DOHH2 (cell line): Measurements from ENCODE around the gene CHORDC1.

Experiments
- H3F3A ChIP-seq: fragments of 200-600 bp; sonication (generic), shearing (Covaris generic); 2 replicates; pipeline ENCODE4 v1.6.0; 2016; ENCODE audit warnings: antibody characterized with exemption, mild to moderate bottlenecking; ENCODE audit not compliant: control insufficient read depth, insufficient read depth
- H3K27ac ChIP-seq: fragments of 200-600 bp; sonication (generic); 2 replicates; pipeline ENCODE4 v1.5.1; 2014; ENCODE audit warnings: low read depth, mild to moderate bottlenecking, low read length, moderate library complexity
- H3K27me3 ChIP-seq: fragments of 200-600 bp; sonication (generic); 2 replicates; pipeline ENCODE4 v1.6.1; 2014; ENCODE audit warnings: mild to moderate bottlenecking, low read length, mixed read lengths; ENCODE audit not compliant: control insufficient read depth
- H3K36me3 ChIP-seq: fragments of 200-600 bp; sonication (generic); 2 replicates; pipeline ENCODE4 v1.6.1; 2014; ENCODE audit warnings: mild to moderate bottlenecking, low read length, moderate library complexity, mixed read lengths; ENCODE audit not compliant: control insufficient read depth
- H3K4me1 ChIP-seq: fragments of 200-600 bp; sonication (generic); 2 replicates; pipeline ENCODE4 v1.6.1; 2014; ENCODE audit warnings: mild to moderate bottlenecking, low read length, mixed read lengths; ENCODE audit not compliant: control insufficient read depth
- H3K4me2 ChIP-seq: fragments of 200-600 bp; sonication (generic); 2 replicates; pipeline ENCODE4 v1.6.0; 2014; ENCODE audit warnings: mild to moderate bottlenecking, low read length, moderate library complexity
- H3K4me3 ChIP-seq: fragments of 200-600 bp; sonication (generic); 2 replicates; pipeline ENCODE4 v1.5.1; 2014; ENCODE audit warnings: mild to moderate bottlenecking, low read length, mixed read lengths
- H3K79me2 ChIP-seq: fragments of 200-600 bp; sonication (generic); 2 replicates; pipeline ENCODE4 v1.6.1; 2014; ENCODE audit warnings: mild to moderate bottlenecking, low read length, mixed read lengths; ENCODE audit not compliant: control insufficient read depth
- H3K9me2 ChIP-seq: fragments of 200-600 bp; sonication (generic); replicated peaks from 2 replicates; pipeline ENCODE4 v1.6.1; 2014; ENCODE audit warnings: mild to moderate bottlenecking, low read length, mixed read lengths; ENCODE audit not compliant: control insufficient read depth
- H3K9me3 ChIP-seq: fragments of 200-600 bp; sonication (generic); 2 replicates; pipeline ENCODE4 v1.6.1; 2014; ENCODE audit warnings: antibody characterized with exemption, low read length, mixed read lengths; ENCODE audit not compliant: control insufficient read depth, insufficient read depth
- H4K20me1 ChIP-seq: fragments of 200-600 bp; sonication (generic); 2 replicates; pipeline ENCODE4 v1.6.0; 2014; ENCODE audit warnings: low read depth, mild to moderate bottlenecking, antibody characterized with exemption, low read length, moderate library complexity; ENCODE audit not compliant: control insufficient read depth, insufficient read depth
- EZH2phosphoT487 ChIP-seq: fragments of 200-600 bp; sonication (generic); IDR thresholded peaks from 2 replicates; pipeline ENCODE4 v1.6.1; 2017; ENCODE audit warnings: borderline replicate concordance, mild to moderate bottlenecking, antibody characterized with exemption, low read length, moderate library complexity, mixed read lengths
- TF ChIP-seq, protein P1 (sequence below): fragments of 200-600 bp; sonication (generic); IDR thresholded peaks from one replicate; pipeline ENCODE4 v1.5.1; 2014; ENCODE audit warnings: antibody characterized with exemption, mild to moderate bottlenecking, low read depth, low read length; ENCODE audit not compliant: poor library complexity, severe bottlenecking

CHORDC1 gene

DNA sequence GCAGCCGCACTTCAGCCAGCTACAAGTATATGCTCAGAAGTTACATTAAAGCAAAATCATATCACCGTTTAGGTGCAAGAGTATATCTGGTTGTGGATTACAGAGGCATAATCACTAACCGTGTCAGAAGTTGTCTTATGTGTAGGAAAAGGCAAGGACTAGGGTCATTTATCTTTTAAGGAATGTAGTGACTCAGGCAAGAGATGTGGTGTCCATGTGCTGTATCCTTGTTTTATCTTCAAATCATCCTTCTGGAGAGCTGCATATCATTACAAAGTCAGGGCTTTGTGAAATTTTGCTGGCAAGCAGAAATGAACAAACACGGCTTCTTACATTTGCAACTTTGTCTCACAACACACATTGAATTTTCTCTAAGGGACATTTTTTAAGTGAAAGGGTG lies 12.7 kb upstream of the CHORDC1 start:
- H3K27me3 ChIP-seq, result peaks cover 13% of the 10 kb centered on the region; the same call in 1 of the 2 replicates
- no peaks in the 10 kb centered on the region for H3K9me3 ChIP-seq
- H3K36me3 ChIP-seq, result no peaks in the 10 kb centered on the region
- H3K4me3 ChIP-seq, result no peak overlapping the region
- no peak overlapping the region for H3K27ac ChIP-seq
- no peaks in the 10 kb centered on the region for H3K4me1 ChIP-seq
- TF ChIP-seq, protein P1, sequence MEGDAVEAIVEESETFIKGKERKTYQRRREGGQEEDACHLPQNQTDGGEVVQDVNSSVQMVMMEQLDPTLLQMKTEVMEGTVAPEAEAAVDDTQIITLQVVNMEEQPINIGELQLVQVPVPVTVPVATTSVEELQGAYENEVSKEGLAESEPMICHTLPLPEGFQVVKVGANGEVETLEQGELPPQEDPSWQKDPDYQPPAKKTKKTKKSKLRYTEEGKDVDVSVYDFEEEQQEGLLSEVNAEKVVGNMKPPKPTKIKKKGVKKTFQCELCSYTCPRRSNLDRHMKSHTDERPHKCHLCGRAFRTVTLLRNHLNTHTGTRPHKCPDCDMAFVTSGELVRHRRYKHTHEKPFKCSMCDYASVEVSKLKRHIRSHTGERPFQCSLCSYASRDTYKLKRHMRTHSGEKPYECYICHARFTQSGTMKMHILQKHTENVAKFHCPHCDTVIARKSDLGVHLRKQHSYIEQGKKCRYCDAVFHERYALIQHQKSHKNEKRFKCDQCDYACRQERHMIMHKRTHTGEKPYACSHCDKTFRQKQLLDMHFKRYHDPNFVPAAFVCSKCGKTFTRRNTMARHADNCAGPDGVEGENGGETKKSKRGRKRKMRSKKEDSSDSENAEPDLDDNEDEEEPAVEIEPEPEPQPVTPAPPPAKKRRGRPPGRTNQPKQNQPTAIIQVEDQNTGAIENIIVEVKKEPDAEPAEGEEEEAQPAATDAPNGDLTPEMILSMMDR, result no peak
- TF ChIP-seq EZH2phosphoT487, result no peak
- H3K79me2 ChIP-seq, result no peaks in the 10 kb centered on the region
- no peak overlapping the region for H3K4me2 ChIP-seq
- no peaks in the 10 kb centered on the region for H4K20me1 ChIP-seq
- H3F3A ChIP-seq, result no peaks in the 10 kb centered on the region
- H3K9me2 ChIP-seq, result no peaks in the 10 kb centered on the region

- TF ChIP-seq EZH2phosphoT487, result no peak
- peaks cover 13% of the 10 kb centered on the region; the same call in 1 of the 2 replicates for H3K27me3 ChIP-seq
- H3K4me3 ChIP-seq, result no peak overlapping the region
- H3K79me2 ChIP-seq, result no peaks in the 10 kb centered on the region
- no peaks in the 10 kb centered on the region for H3K9me3 ChIP-seq
- H4K20me1 ChIP-seq, result no peaks in the 10 kb centered on the region
- H3K9me2 ChIP-seq, result no peaks in the 10 kb centered on the region
- no peaks in the 10 kb centered on the region for H3F3A ChIP-seq
- no peak overlapping the region for H3K4me2 ChIP-seq
- no peaks in the 10 kb centered on the region for H3K4me1 ChIP-seq
- H3K27ac ChIP-seq, result no peak overlapping the region
- no peaks in the 10 kb centered on the region for H3K36me3 ChIP-seq
Observed at GRCh38 chr11:90234977-90235376, 12.1 kb upstream of the CHORDC1 start.

DNA sequence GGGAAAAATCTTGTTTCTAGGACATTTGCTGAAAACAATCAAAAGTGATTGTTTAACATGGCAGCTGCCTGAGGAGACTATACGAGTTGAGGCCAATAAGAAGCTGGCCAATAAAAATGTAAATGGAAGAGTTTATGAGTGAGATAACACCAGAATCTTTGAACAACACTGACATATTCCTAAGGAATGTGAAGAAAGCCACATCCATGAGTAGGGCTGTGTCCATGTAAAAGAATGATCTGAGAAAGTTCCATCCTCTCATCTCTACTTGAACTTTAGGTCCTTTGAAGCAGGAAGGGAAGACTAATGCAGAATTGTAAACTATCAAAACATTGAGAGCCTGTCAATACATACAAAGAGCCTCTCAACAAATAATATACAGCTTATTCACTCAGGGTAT lies 6.9 kb upstream of the CHORDC1 start:
- peaks cover 10% of the 10 kb centered on the region; the same call in 1 of the 2 replicates for H3K27me3 ChIP-seq
- no peak overlapping the region for H3K27ac ChIP-seq
- H3K4me1 ChIP-seq, result no peaks in the 10 kb centered on the region
- no peaks in the 10 kb centered on the region for H3K79me2 ChIP-seq
- H3K9me2 ChIP-seq, result no peaks in the 10 kb centered on the region
- TF ChIP-seq EZH2phosphoT487, result no peak
- TF ChIP-seq, protein P1, result no peak
- H3K36me3 ChIP-seq, result no peaks in the 10 kb centered on the region
- H3K9me3 ChIP-seq, result no peaks in the 10 kb centered on the region
- no peak overlapping the region for H3K4me2 ChIP-seq
- no peak overlapping the region for H3K4me3 ChIP-seq
- no peaks in the 10 kb centered on the region for H3F3A ChIP-seq
- no peaks in the 10 kb centered on the region for H4K20me1 ChIP-seq

DNA sequence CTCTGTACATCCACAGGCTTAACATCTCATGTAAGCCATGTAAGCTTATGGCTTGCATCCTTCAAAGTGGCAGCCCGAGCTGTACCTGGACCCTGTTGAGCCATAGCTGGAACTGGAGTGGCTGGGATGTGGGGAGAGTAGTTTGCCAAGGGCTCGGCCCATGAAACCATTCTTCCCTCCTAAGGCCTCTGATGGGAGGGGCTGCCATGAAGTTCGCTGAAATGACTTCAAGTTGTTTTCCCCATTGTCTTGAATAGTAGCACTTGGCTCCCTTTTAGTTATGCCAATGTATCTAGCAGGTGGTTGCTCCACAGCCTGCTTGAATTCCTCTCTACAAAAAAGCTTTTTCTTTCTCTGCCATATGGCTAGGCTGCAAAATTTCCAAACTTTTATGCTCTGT lies 5.2 kb upstream of the CHORDC1 start:
- peaks cover 11% of the 10 kb centered on the region for H3K4me1 ChIP-seq
- H3F3A ChIP-seq, result no peaks in the 10 kb centered on the region
- peaks cover 8% of the 10 kb centered on the region for H3K79me2 ChIP-seq
- no peaks in the 10 kb centered on the region for H4K20me1 ChIP-seq
- H3K9me3 ChIP-seq, result no peaks in the 10 kb centered on the region
- TF ChIP-seq, protein P1, result no peak
- TF ChIP-seq EZH2phosphoT487, result no peak
- no peak overlapping the region for H3K4me2 ChIP-seq
- peaks cover 10% of the 10 kb centered on the region; the same call in 1 of the 2 replicates for H3K27me3 ChIP-seq
- no peak overlapping the region for H3K4me3 ChIP-seq
- no peaks in the 10 kb centered on the region for H3K9me2 ChIP-seq
- no peak overlapping the region for H3K27ac ChIP-seq
- H3K36me3 ChIP-seq, result no peaks in the 10 kb centered on the region
